CD4-positive, CD25-positive, alpha-beta regulatory T cell (primary cell): ENCODE measurements around the gene SLC6A20. TPM values are rescaled to one million over a fixed set of nuclear protein-coding genes. Genes with fewer than 3 reads are reported as not detected.
A peak's percentile ranks its signal among the peaks of the same experiment; 100 is the strongest.

ENCODE experiments used
- ATAC-seq, 2 donors: fragments of 150-1000 bp; cut with Tn5 transposase; one replicate each; pipeline ENCODE4 v1.10.0; 2021; ENCODE audit warnings: low read depth in 2 of 2, moderate number of reproducible peaks in 2 of 2, moderate library complexity in 1 of 2
- DNase-seq, 3 donors: peaks; one replicate each; pipeline versions ENCODE4 v3.0.0 to v3.0.0-alpha.2; 2012 to 2022; ENCODE audit warnings: mixed read lengths in 1 of 3
- H3K27ac ChIP-seq: one replicate; pipeline ENCODE4 v1.7.0; 2013; ENCODE audit warnings: mild to moderate bottlenecking, low read length; ENCODE audit not compliant: insufficient read depth, poor library complexity, severe bottlenecking
- H3K27me3 ChIP-seq: one replicate; pipeline ENCODE4 v1.7.0; 2013; ENCODE audit warnings: low read length; ENCODE audit not compliant: control insufficient read depth, insufficient read depth
- H3K36me3 ChIP-seq: one replicate; pipeline ENCODE4 v1.7.0; 2013; ENCODE audit warnings: mild to moderate bottlenecking, low read length, moderate library complexity; ENCODE audit not compliant: control insufficient read depth, insufficient read depth
- H3K4me1 ChIP-seq: 2 replicates; pipeline ENCODE4 v1.7.0; 2013; ENCODE audit warnings: mild to moderate bottlenecking, low read length; ENCODE audit not compliant: insufficient read depth, control insufficient read depth, poor library complexity, severe bottlenecking
- H3K4me3 ChIP-seq: one replicate; pipeline ENCODE4 v1.7.0; 2013; ENCODE audit warnings: low read depth, mild to moderate bottlenecking, low read length, moderate library complexity
- H3K9me3 ChIP-seq, 2 experiments: 1 replicate in 1 of 2; 2 replicates in 1 of 2; pipeline ENCODE4 v1.7.0; 2013; ENCODE audit warnings: low read length in 2 of 2, mild to moderate bottlenecking in 1 of 2, moderate library complexity in 1 of 2; ENCODE audit not compliant: control insufficient read depth in 2 of 2
- H3K27ac Mint-ChIP-seq, 3 donors: one replicate each; pipeline ENCODE4 v1.8.0; 2020 to 2022; ENCODE audit warnings: mild to moderate bottlenecking in 3 of 3, mixed read lengths in 3 of 3, moderate library complexity in 2 of 3
- H3K27me3 Mint-ChIP-seq: one replicate; pipeline ENCODE4 v1.8.0; 2022; ENCODE audit warnings: mild to moderate bottlenecking, mixed read lengths
- H3K36me3 Mint-ChIP-seq: one replicate; pipeline ENCODE4 v1.8.0; 2020; ENCODE audit warnings: mixed read lengths
- H3K4me1 Mint-ChIP-seq, 4 donors: one replicate each; pipeline ENCODE4 v1.8.0; 2020 to 2022; ENCODE audit warnings: mixed read lengths in 4 of 4, mild to moderate bottlenecking in 1 of 4
- H3K4me3 Mint-ChIP-seq, 4 donors: one replicate each; pipeline ENCODE4 v1.8.0; 2020 to 2022; ENCODE audit warnings: mild to moderate bottlenecking in 4 of 4, mixed read lengths in 4 of 4, moderate library complexity in 3 of 4
- H3K9me3 Mint-ChIP-seq, 7 donors: one replicate each; pipeline ENCODE4 v1.8.0; 2020 to 2022; ENCODE audit warnings: mixed read lengths in 7 of 7, mild to moderate bottlenecking in 3 of 7, moderate library complexity in 2 of 7
- polyA plus RNA-seq, 4 donors: library from polyadenylated mRNA; unstranded; fragments of 300-500 nt; fragmentation: Illumina TruSeq; gene quantifications; one replicate each; pipeline ENCODE4 v1.2.3, GENCODE V29; 2021
- total RNA-seq: library from RNA; stranded (reverse); gene quantifications from one replicate; pipeline ENCODE4 v1.2.3, GENCODE V29; 2022

SLC6A20 gene
- total and polyA plus RNA-seq, 5 donors from 2014 or later = 0.54 TPM; not detected in 4

- peaks cover 0 to 12% (median 2%) of the 10 kb centered on the region in 4 donors for H3K4me1 Mint-ChIP-seq
- H3K27me3 ChIP-seq = no peaks in the 10 kb centered on the region
- H3K36me3 ChIP-seq = no peaks in the 10 kb centered on the region
- ATAC-seq = peak in 1 of 2 donors; percentile 30
- H3K9me3 ChIP-seq = no peaks in the 10 kb centered on the region
- H3K27ac ChIP-seq = no peak overlapping the region
- peaks cover 0 to under 1% (median 0%) of the 10 kb centered on the region in 7 donors for H3K9me3 Mint-ChIP-seq
- peak overlapping the region in 2 of 3 donors; percentile 2 to 64 for H3K27ac Mint-ChIP-seq
- H3K4me3 ChIP-seq = no peak overlapping the region
- DNase-seq = peak in 1 of 3 donors; percentile 44
- H3K4me3 Mint-ChIP-seq = no peak overlapping the region
- H3K27me3 Mint-ChIP-seq = peaks cover 40% of the 10 kb centered on the region
- no peaks in the 10 kb centered on the region for H3K4me1 ChIP-seq
- no peaks in the 10 kb centered on the region for H3K36me3 Mint-ChIP-seq
Measured at GRCh38 chr3:45772341-45773035, 23.8 kb downstream of the SLC6A20 start.

GRCh38 chr3:45771831-45772230 lies 24.5 kb downstream of the SLC6A20 start:
- DNase-seq = no peak
- Histone ChIP-seq H3K4me1 (no peaks in the 10 kb centered on the region), H3K27me3 (no peaks in the 10 kb centered on the region), H3K36me3 (no peaks in the 10 kb centered on the region), H3K4me3 (no peak overlapping the region), H3K27ac (no peak overlapping the region), H3K9me3 (no peaks in the 10 kb centered on the region)
- Mint-ChIP-seq H3K27me3 (peaks cover 43% of the 10 kb centered on the region), H3K4me1 (peaks cover 0 to 12% (median 2%) of the 10 kb centered on the region in 4 donors), H3K4me3 (no peak overlapping the region), H3K9me3 (peaks cover 0 to 5% (median 0%) of the 10 kb centered on the region in 7 donors), H3K27ac (peak overlapping the region in 1 of 3 donors; percentile 89), H3K36me3 (no peaks in the 10 kb centered on the region)
- no peak for ATAC-seq

- H3K9me3 ChIP-seq = no peaks in the 10 kb centered on the region
- no peak overlapping the region for H3K4me3 Mint-ChIP-seq
- H3K27me3 Mint-ChIP-seq = peaks cover 49% of the 10 kb centered on the region
- peaks cover 0 to 12% (median 2%) of the 10 kb centered on the region in 4 donors for H3K4me1 Mint-ChIP-seq
- ATAC-seq = no peak
- H3K9me3 Mint-ChIP-seq = peaks cover 0 to 5% (median 0%) of the 10 kb centered on the region in 7 donors
- DNase-seq = no peak
- no peak overlapping the region for H3K27ac Mint-ChIP-seq
- H3K4me3 ChIP-seq = no peak overlapping the region
- H3K27me3 ChIP-seq = no peaks in the 10 kb centered on the region
- no peaks in the 10 kb centered on the region for H3K36me3 Mint-ChIP-seq
- H3K4me1 ChIP-seq = no peaks in the 10 kb centered on the region
- no peak overlapping the region for H3K27ac ChIP-seq
- H3K36me3 ChIP-seq = no peaks in the 10 kb centered on the region
Measured at GRCh38 chr3:45771166-45771775, 25.1 kb downstream of the SLC6A20 start.

- Mint-ChIP-seq H3K27ac (no peak overlapping the region), H3K36me3 (peaks cover 4% of the 10 kb centered on the region), H3K27me3 (peaks cover 46% of the 10 kb centered on the region), H3K4me3 (no peak overlapping the region), H3K9me3 (peaks cover 0 to 5% (median 0%) of the 10 kb centered on the region in 7 donors), H3K4me1 (peaks cover 0 to 4% (median 0%) of the 10 kb centered on the region in 4 donors)
- Histone ChIP-seq H3K4me1 (no peaks in the 10 kb centered on the region), H3K9me3 (no peaks in the 10 kb centered on the region), H3K4me3 (no peak overlapping the region), H3K36me3 (no peaks in the 10 kb centered on the region), H3K27me3 (no peaks in the 10 kb centered on the region), H3K27ac (no peak overlapping the region)
- DNase-seq (no peak), ATAC-seq (no peak)
Measured at GRCh38 chr3:45765958-45766357, 30.4 kb downstream of the SLC6A20 start.

GRCh38 chr3:45765266-45765851 lies 31.0 kb downstream of the SLC6A20 start:
- H3K27me3 Mint-ChIP-seq = peaks cover 43% of the 10 kb centered on the region
- no peak overlapping the region for H3K27ac Mint-ChIP-seq
- peaks cover 4% of the 10 kb centered on the region for H3K36me3 Mint-ChIP-seq
- H3K36me3 ChIP-seq = no peaks in the 10 kb centered on the region
- H3K4me1 ChIP-seq = no peaks in the 10 kb centered on the region
- DNase-seq = no peak
- H3K4me1 Mint-ChIP-seq = peaks cover 0 to 4% (median 0%) of the 10 kb centered on the region in 4 donors
- H3K27ac ChIP-seq = no peak overlapping the region
- no peaks in the 10 kb centered on the region for H3K9me3 ChIP-seq
- H3K9me3 Mint-ChIP-seq = peaks cover 0 to 5% (median 0%) of the 10 kb centered on the region in 7 donors
- no peak for ATAC-seq
- no peak overlapping the region for H3K4me3 Mint-ChIP-seq
- H3K4me3 ChIP-seq = no peak overlapping the region
- no peaks in the 10 kb centered on the region for H3K27me3 ChIP-seq

GRCh38 chr3:45763303-45763675 lies 33.0 kb downstream of the SLC6A20 start:
- Mint-ChIP-seq H3K27me3 (peaks cover 23% of the 10 kb centered on the region), H3K27ac (no peak overlapping the region)
- DNase-seq = no peak

GRCh38 chr3:45762647-45763302 lies 33.6 kb downstream of the SLC6A20 start:
- ATAC-seq = no peak
- Histone ChIP-seq H3K9me3 (no peaks in the 10 kb centered on the region), H3K4me3 (no peak overlapping the region), H3K27ac (no peak overlapping the region), H3K4me1 (no peaks in the 10 kb centered on the region), H3K27me3 (no peaks in the 10 kb centered on the region), H3K36me3 (no peaks in the 10 kb centered on the region)
- no peak for DNase-seq
- peak overlapping the region in 1 of 4 donors; percentile 28 for H3K4me3 Mint-ChIP-seq
- H3K4me1 Mint-ChIP-seq = peaks cover 0 to 4% (median 0%) of the 10 kb centered on the region in 4 donors
- H3K9me3 Mint-ChIP-seq = peaks cover 0 to 5% (median 0%) of the 10 kb centered on the region in 7 donors
- H3K27ac Mint-ChIP-seq = no peak overlapping the region
- peaks cover 18% of the 10 kb centered on the region for H3K27me3 Mint-ChIP-seq
- H3K36me3 Mint-ChIP-seq = peaks cover 4% of the 10 kb centered on the region

More at GRCh38 chr3:45763303-45763675, 33.0 kb downstream of the SLC6A20 start:
- Histone ChIP-seq H3K36me3 (no peaks in the 10 kb centered on the region), H3K27ac (no peak overlapping the region), H3K9me3 (no peaks in the 10 kb centered on the region), H3K4me1 (no peaks in the 10 kb centered on the region), H3K27me3 (no peaks in the 10 kb centered on the region), H3K4me3 (no peak overlapping the region)
- H3K4me3 Mint-ChIP-seq = no peak overlapping the region
- H3K4me1 Mint-ChIP-seq = peaks cover 0 to 4% (median 0%) of the 10 kb centered on the region in 4 donors
- peaks cover 0 to 5% (median 0%) of the 10 kb centered on the region in 7 donors for H3K9me3 Mint-ChIP-seq
- peaks cover 4% of the 10 kb centered on the region for H3K36me3 Mint-ChIP-seq
- ATAC-seq = no peak
